ENCODE data around the gene ANKRD22. TPM values are rescaled to one million over a fixed set of nuclear protein-coding genes. Genes with fewer than 3 reads are reported as not detected.

Gene ANKRD22
- total and polyA plus RNA-seq, 10 of the 15 experiments (the other 5 are each of a cell fraction or from before 2014, with no cell fraction given) = 0.30 to 1.3 (median 0.71) TPM

- FAIRE-seq = no peak
- Histone ChIP-seq H3K4me1 (ENCODE audit: control insufficient read depth, insufficient read depth, low read length) (peaks cover 43% of the 10 kb centered on the region), H3K79me2 (ENCODE audit: control insufficient read depth, insufficient read depth, low read length) (peaks cover 88% of the 10 kb centered on the region), H3K4me3 (no peak overlapping the region), H4K20me1 (ENCODE audit: control insufficient read depth, insufficient read depth) (no peaks in the 10 kb centered on the region), H3K27ac (ENCODE audit: control insufficient read depth, insufficient read depth) (no peak overlapping the region), H3K4me2 (ENCODE audit: control insufficient read depth, insufficient read depth) (no peak overlapping the region), H3K27me3 (replicated peaks in 1 of 2; ENCODE audit: control insufficient read depth in 2 of 2, insufficient read depth in 2 of 2, low read length in 1 of 2) (no peaks in the 10 kb centered on the region), H3K36me3 (ENCODE audit: control insufficient read depth in 2 of 2, insufficient read depth in 2 of 2, low read length in 1 of 2) (no peaks in the 10 kb centered on the region), H2AFZ (ENCODE audit: control insufficient read depth, low read depth, low read length) (no peak overlapping the region; the same call in 1 of the 2 replicates), H3K9me3 (replicated peaks; ENCODE audit: control insufficient read depth, insufficient read depth, low read length) (no peaks in the 10 kb centered on the region), H3K9ac (ENCODE audit: control insufficient read depth, insufficient read depth, low read length) (no peak overlapping the region)
- ChIA-PET CTCF (interaction anchor here (1.1 to 2.2 kb wide), 6 partner anchors 10 to 92 kb away, joined by 3 to 8 read pairs (median 4); no protein-coding TSS in a partner anchor), RAD21 (ENCODE audit: unreplicated experiment) (interaction anchor here (0.8 to 1.3 kb wide), 4 partner anchors 10 to 59 kb away, joined by 3 to 6 read pairs (median 4); no protein-coding TSS in a partner anchor), POLR2A (interaction anchor here (1.1 to 2.2 kb wide), 4 partner anchors 8 to 16 kb away, joined by 4 to 14 read pairs (median 6); no protein-coding TSS in a partner anchor), SMC1A (ENCODE audit: uncharacterized antibody, unreplicated experiment) (interaction anchor here (0.9 to 5.2 kb wide), 6 partner anchors 12 to 59 kb away, joined by 4 to 50 read pairs (median 6); partner anchors contain the start of gene STAMBPL1)
- 37% methylated on average over 1 of the region's 1 CpG for WGBS (ENCODE audit: insufficient coverage, insufficient replicate concordance, low lambda C conversion rate, missing lambda C conversion rate)
- in situ Hi-C loops (cut with MboI) (no loop called here), intact Hi-C loops (cut with micrococcal nuclease; ENCODE audit: unreplicated experiment) (no loop called here)
- TF ChIP-seq KDM1A (IDR thresholded peaks at IDR 0.05; ENCODE audit: borderline replicate concordance) (no peak), SMARCA5 (IDR thresholded peaks at IDR 0.05) (no peak)
- TF ChIP-seq, protein P1, sequence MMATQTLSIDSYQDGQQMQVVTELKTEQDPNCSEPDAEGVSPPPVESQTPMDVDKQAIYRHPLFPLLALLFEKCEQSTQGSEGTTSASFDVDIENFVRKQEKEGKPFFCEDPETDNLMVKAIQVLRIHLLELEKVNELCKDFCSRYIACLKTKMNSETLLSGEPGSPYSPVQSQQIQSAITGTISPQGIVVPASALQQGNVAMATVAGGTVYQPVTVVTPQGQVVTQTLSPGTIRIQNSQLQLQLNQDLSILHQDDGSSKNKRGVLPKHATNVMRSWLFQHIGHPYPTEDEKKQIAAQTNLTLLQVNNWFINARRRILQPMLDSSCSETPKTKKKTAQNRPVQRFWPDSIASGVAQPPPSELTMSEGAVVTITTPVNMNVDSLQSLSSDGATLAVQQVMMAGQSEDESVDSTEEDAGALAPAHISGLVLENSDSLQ (IDR thresholded peaks at IDR 0.05) = peak; percentile 48; the same call in 1 of the 2 replicates
- BruUV-seq (replicated peaks) = no TSS peak
- no peak for DNase-seq (ENCODE audit: low read depth, low spot score)
- ATAC-seq = peak; percentile 36; the same call in 2 of the 3 replicates
Observed at GRCh38 chr10:88895250-88895649, 43.6 kb upstream of the ANKRD22 start.

DNA sequence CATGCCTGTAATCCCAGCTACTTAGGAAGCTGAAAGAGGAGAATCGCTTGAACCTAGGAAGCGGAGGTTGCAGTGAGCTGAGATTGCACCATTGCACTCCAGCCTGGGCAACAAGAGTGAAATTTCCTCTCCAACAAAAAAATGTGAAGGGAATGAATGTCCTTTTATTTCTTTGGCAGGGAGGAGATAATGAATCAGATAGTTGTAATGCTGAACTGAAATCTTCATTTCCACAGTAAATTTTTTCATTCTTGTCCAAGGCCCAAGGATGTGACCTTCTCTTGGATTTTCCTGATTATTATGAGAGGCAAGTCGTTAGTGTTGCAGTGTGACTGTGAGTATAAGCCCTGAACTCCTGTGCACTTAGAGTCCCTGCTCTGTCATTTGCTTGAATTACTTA, 42.0 kb upstream of the ANKRD22 start:
- 100% methylated on average over 3 of the region's 3 CpGs for WGBS (ENCODE audit: insufficient coverage, insufficient replicate concordance, low lambda C conversion rate, missing lambda C conversion rate)
- H3K9me3 ChIP-seq (replicated peaks; ENCODE audit: control insufficient read depth, insufficient read depth, low read length) = no peaks in the 10 kb centered on the region
- intact Hi-C loops (cut with micrococcal nuclease; ENCODE audit: unreplicated experiment) (no loop called here), in situ Hi-C loops (cut with MboI) (no loop called here)
- H4K20me1 ChIP-seq (ENCODE audit: control insufficient read depth, insufficient read depth) = no peaks in the 10 kb centered on the region
- no peaks in the 10 kb centered on the region for H3K36me3 ChIP-seq (ENCODE audit: control insufficient read depth in 2 of 2, insufficient read depth in 2 of 2, low read length in 1 of 2)
- ChIA-PET SMC1A (ENCODE audit: uncharacterized antibody, unreplicated experiment) (interaction anchor here (0.7 to 5.2 kb wide), 7 partner anchors 11 to 315 kb away, joined by 3 to 50 read pairs (median 7); partner anchors contain the start of gene STAMBPL1), POLR2A (interaction anchor here (0.9 to 13.1 kb wide), 3 partner anchors 6 to 38 kb away, joined by 3 to 248 read pairs (median 4); no protein-coding TSS in a partner anchor), RAD21 (ENCODE audit: unreplicated experiment) (interaction anchor here (13.0 kb wide), 1 partner anchor 7 kb away, joined by 249 read pairs; no protein-coding TSS in a partner anchor), CTCF (interaction anchor here (0.6 to 1.8 kb wide), 2 partner anchors 59 to 143 kb away, joined by 3 to 5 read pairs; no protein-coding TSS in a partner anchor)
- BruUV-seq (replicated peaks) = no TSS peak
- H3K9ac ChIP-seq (ENCODE audit: control insufficient read depth, insufficient read depth, low read length) = no peak overlapping the region
- no peak for FAIRE-seq
- H3K4me1 ChIP-seq (ENCODE audit: control insufficient read depth, insufficient read depth, low read length) = peaks cover 42% of the 10 kb centered on the region
- ATAC-seq = no peak
- H2AFZ ChIP-seq (ENCODE audit: control insufficient read depth, low read depth, low read length) = no peak overlapping the region
- no peak overlapping the region for H3K4me3 ChIP-seq
- peaks cover 87% of the 10 kb centered on the region for H3K79me2 ChIP-seq (ENCODE audit: control insufficient read depth, insufficient read depth, low read length)
- no peak for DNase-seq (ENCODE audit: low read depth, low spot score)
- no peak overlapping the region for H3K4me2 ChIP-seq (ENCODE audit: control insufficient read depth, insufficient read depth)
- H3K27me3 ChIP-seq (replicated peaks in 1 of 2; ENCODE audit: control insufficient read depth in 2 of 2, insufficient read depth in 2 of 2, low read length in 1 of 2) = no peaks in the 10 kb centered on the region
- H3K27ac ChIP-seq (ENCODE audit: control insufficient read depth, insufficient read depth) = no peak overlapping the region
- TF ChIP-seq, protein P2, sequence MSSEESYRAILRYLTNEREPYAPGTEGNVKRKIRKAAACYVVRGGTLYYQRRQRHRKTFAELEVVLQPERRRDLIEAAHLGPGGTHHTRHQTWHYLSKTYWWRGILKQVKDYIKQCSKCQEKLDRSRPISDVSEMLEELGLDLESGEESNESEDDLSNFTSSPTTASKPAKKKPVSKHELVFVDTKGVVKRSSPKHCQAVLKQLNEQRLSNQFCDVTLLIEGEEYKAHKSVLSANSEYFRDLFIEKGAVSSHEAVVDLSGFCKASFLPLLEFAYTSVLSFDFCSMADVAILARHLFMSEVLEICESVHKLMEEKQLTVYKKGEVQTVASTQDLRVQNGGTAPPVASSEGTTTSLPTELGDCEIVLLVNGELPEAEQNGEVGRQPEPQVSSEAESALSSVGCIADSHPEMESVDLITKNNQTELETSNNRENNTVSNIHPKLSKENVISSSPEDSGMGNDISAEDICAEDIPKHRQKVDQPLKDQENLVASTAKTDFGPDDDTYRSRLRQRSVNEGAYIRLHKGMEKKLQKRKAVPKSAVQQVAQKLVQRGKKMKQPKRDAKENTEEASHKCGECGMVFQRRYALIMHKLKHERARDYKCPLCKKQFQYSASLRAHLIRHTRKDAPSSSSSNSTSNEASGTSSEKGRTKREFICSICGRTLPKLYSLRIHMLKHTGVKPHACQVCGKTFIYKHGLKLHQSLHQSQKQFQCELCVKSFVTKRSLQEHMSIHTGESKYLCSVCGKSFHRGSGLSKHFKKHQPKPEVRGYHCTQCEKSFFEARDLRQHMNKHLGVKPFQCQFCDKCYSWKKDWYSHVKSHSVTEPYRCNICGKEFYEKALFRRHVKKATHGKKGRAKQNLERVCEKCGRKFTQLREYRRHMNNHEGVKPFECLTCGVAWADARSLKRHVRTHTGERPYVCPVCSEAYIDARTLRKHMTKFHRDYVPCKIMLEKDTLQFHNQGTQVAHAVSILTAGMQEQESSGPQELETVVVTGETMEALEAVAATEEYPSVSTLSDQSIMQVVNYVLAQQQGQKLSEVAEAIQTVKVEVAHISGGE (CRISPR knock-in tag; IDR thresholded peaks at IDR 0.05) = no peak
- TF ChIP-seq TBL1XR1 (IDR thresholded peaks at IDR 0.05; ENCODE audit: low read depth, low read length) = no peak
- no peak for TF ChIP-seq MEF2B (IDR thresholded peaks at IDR 0.05; ENCODE audit: partially characterized antibody, poor library complexity, severe bottlenecking)
- no peak for TF ChIP-seq LARP7 (IDR thresholded peaks at IDR 0.05)
- no peak for TF ChIP-seq ESRRA (IDR thresholded peaks at IDR 0.05; ENCODE audit: low read length)
- no peak for TF ChIP-seq POLR2AphosphoS2 (IDR thresholded peaks at IDR 0.05; ENCODE audit: low read depth, low read length)

Measured in GM12878 (cell line).